Endodermal cell (in vitro differentiated cells): ENCODE measurements around the gene SYT13. TPM values are rescaled to one million over a fixed set of nuclear protein-coding genes. Genes with fewer than 3 reads are reported as not detected.
A peak's percentile ranks its signal among the peaks of the same experiment; 100 is the strongest.
"Not testable (repeated sequence)": the region's sequence is repeated elsewhere in the genome, so short reads cannot be mapped to it uniquely, and the experiment has no call there.

ENCODE experiments used
- DNase-seq: peaks from one replicate; pipeline ENCODE4 v3.0.0-alpha.2; 2017
- H3K27ac ChIP-seq: 2 replicates; pipeline ENCODE4 v1.5.1; 2013; ENCODE audit warnings: mild to moderate bottlenecking, low read depth, low read length, moderate library complexity
- H3K27me3 ChIP-seq: 2 replicates; pipeline ENCODE4 v1.6.1; 2013; ENCODE audit warnings: mild to moderate bottlenecking, low read length, moderate library complexity; ENCODE audit not compliant: insufficient read depth, control insufficient read depth, poor library complexity, severe bottlenecking
- H3K36me3 ChIP-seq: 2 replicates; pipeline ENCODE4 v1.7.0; 2013; ENCODE audit warnings: mild to moderate bottlenecking, low read length, moderate library complexity; ENCODE audit not compliant: control insufficient read depth, insufficient read depth
- H3K4me1 ChIP-seq: one replicate; pipeline ENCODE4 v1.7.0; 2013; ENCODE audit warnings: low read length; ENCODE audit not compliant: control insufficient read depth, insufficient read depth
- H3K4me3 ChIP-seq: 2 replicates; pipeline ENCODE4 v1.5.1; 2013; ENCODE audit warnings: mild to moderate bottlenecking, low read length, moderate library complexity
- H3K9ac ChIP-seq: 2 replicates; pipeline ENCODE4 v1.6.1; 2013; ENCODE audit warnings: mild to moderate bottlenecking, low read length, moderate library complexity; ENCODE audit not compliant: poor library complexity, severe bottlenecking; ENCODE audit errors: extremely low read depth
- H3K9me3 ChIP-seq: 2 replicates; pipeline ENCODE4 v1.6.1; 2013; ENCODE audit warnings: mild to moderate bottlenecking, low read length, moderate library complexity; ENCODE audit not compliant: control insufficient read depth
- H3K27ac Mint-ChIP-seq: 2 replicates; pipeline ENCODE4 v1.8.0; 2020; ENCODE audit warnings: mixed read lengths
- H3K27me3 Mint-ChIP-seq: 2 replicates; pipeline ENCODE4 v1.8.0; 2021; ENCODE audit warnings: mild to moderate bottlenecking, mixed read lengths; ENCODE audit not compliant: insufficient read depth
- H3K36me3 Mint-ChIP-seq: 2 replicates; pipeline ENCODE4 v1.8.0; 2020; ENCODE audit warnings: low read depth, mixed read lengths
- H3K4me1 Mint-ChIP-seq: 2 replicates; pipeline ENCODE4 v1.8.0; 2020; ENCODE audit warnings: mixed read lengths
- H3K4me3 Mint-ChIP-seq: 2 replicates; pipeline ENCODE4 v1.8.0; 2020; ENCODE audit warnings: mild to moderate bottlenecking, moderate library complexity, mixed read lengths
- H3K9me3 Mint-ChIP-seq: 2 replicates; pipeline ENCODE4 v1.8.0; 2020; ENCODE audit warnings: mild to moderate bottlenecking, mixed read lengths
- CTCF ChIP-seq: fragments of 200-600 bp; sonication (generic); conservative IDR thresholded peaks from 2 replicates; pipeline ENCODE4 v1.5.0; 2021; ENCODE audit warnings: antibody characterized with exemption, mild to moderate bottlenecking
- WGBS, 2 experiments: methylation state at CpG; one replicate each; pipeline versions ENCODE4 v1.1.5 to v1.1.7; 2013; ENCODE audit warnings: missing lambda C conversion rate in 2 of 2, mixed read lengths in 1 of 2; ENCODE audit not compliant: insufficient coverage in 1 of 2, insufficient read length in 1 of 2; 5-methylcytosine and 5-hydroxymethylcytosine counted together
- total RNA-seq, 2 donors: library from RNA; stranded (reverse); fragmentation: NEBNext Ultra II Directional in 1 of 2; extraction: Animal tissue kit (Norgen Biotek cat#: 25700) in 1 of 2; gene quantifications; 2 replicates in 1 of 2; 3 replicates in 1 of 2; pipeline ENCODE4 v1.2.1, GENCODE V29; 2021

SYT13 gene
- total RNA-seq, 2 donors from 2014 or later = 3.2 to 9.3 TPM

GRCh38 chr11:45296075-45296474 lies 9.9 kb upstream of the SYT13 start:
- no peaks in the 10 kb centered on the region for H3K36me3 Mint-ChIP-seq
- no peaks in the 10 kb centered on the region for H3K36me3 ChIP-seq
- peaks cover 5% of the 10 kb centered on the region for H3K27me3 ChIP-seq
- peaks cover 5% of the 10 kb centered on the region for H3K4me1 Mint-ChIP-seq
- peaks cover 21% of the 10 kb centered on the region for H3K27me3 Mint-ChIP-seq
- H3K4me3 Mint-ChIP-seq = no peak overlapping the region
- no peaks in the 10 kb centered on the region for H3K9me3 Mint-ChIP-seq
- no peak overlapping the region for H3K27ac Mint-ChIP-seq
- DNase-seq = no peak
- 80 to 88% methylated on average over 1 to 3 of the region's 3 CpGs for WGBS, 2 experiments
- no peaks in the 10 kb centered on the region for H3K4me1 ChIP-seq
- H3K4me3 ChIP-seq = no peak overlapping the region
- no peak overlapping the region for H3K27ac ChIP-seq
- no peaks in the 10 kb centered on the region for H3K9me3 ChIP-seq
- TF ChIP-seq CTCF = no peak
- H3K9ac ChIP-seq = no peak overlapping the region

GRCh38 chr11:45294499-45294898 lies 8.4 kb upstream of the SYT13 start:
- H3K36me3 ChIP-seq = no peaks in the 10 kb centered on the region
- H3K27ac ChIP-seq = no peak overlapping the region
- no peak overlapping the region for H3K9ac ChIP-seq
- Mint-ChIP-seq H3K27me3 (peaks cover 23% of the 10 kb centered on the region), H3K4me1 (peaks cover 9% of the 10 kb centered on the region), H3K27ac (no peak overlapping the region), H3K9me3 (no peaks in the 10 kb centered on the region), H3K36me3 (no peaks in the 10 kb centered on the region), H3K4me3 (no peak overlapping the region)
- 81 to 100% methylated on average over 1 to 4 of the region's 4 CpGs for WGBS, 2 experiments
- TF ChIP-seq CTCF = no peak
- H3K27me3 ChIP-seq = peaks cover 11% of the 10 kb centered on the region
- no peaks in the 10 kb centered on the region for H3K9me3 ChIP-seq
- H3K4me1 ChIP-seq = no peaks in the 10 kb centered on the region
- H3K4me3 ChIP-seq = no peak overlapping the region
- no peak for DNase-seq

- H3K4me1 ChIP-seq, H3K9me3 Mint-ChIP-seq: not testable (repeated sequence)
Measured at GRCh38 chr11:45293566-45294192, 7.5 kb upstream of the SYT13 start.

More at GRCh38 chr11:45293566-45294192, 7.5 kb upstream of the SYT13 start:
- not testable (repeated sequence) for H3K4me3 Mint-ChIP-seq, H3K4me1 Mint-ChIP-seq, H3K36me3 ChIP-seq, H3K27ac ChIP-seq, H3K36me3 Mint-ChIP-seq, H3K9me3 ChIP-seq, H3K27ac Mint-ChIP-seq, H3K9ac ChIP-seq, H3K4me3 ChIP-seq
- 29 to 36% methylated on average over 5 to 9 of the region's 11 CpGs for WGBS, 2 experiments
- peaks cover 18% of the 10 kb centered on the region for H3K27me3 ChIP-seq
- peak; percentile 71 for TF ChIP-seq CTCF
- H3K27me3 Mint-ChIP-seq = peaks cover 31% of the 10 kb centered on the region
- DNase-seq = peak; percentile 89
